Brain microvascular endothelial cell (primary cell): Measurements from ENCODE around the gene ADAM21.
"Not testable (repeated sequence)": the region's sequence is repeated elsewhere in the genome, so short reads cannot be mapped to it uniquely, and the experiment has no call there.

ENCODE experiments used
- DNase-seq: peaks from one replicate; pipeline ENCODE4 v3.0.0-alpha.2; 2020
- H3K27ac ChIP-seq: fragments of 250-450 bp; sonication (Bioruptor Pico); 2 replicates; pipeline ENCODE4 v1.5.1; 2020; ENCODE audit warnings: mild to moderate bottlenecking, moderate library complexity
- H3K27me3 ChIP-seq: fragments of 250-450 bp; sonication (Bioruptor Pico); replicated peaks from 2 replicates; pipeline ENCODE4 v1.5.1; 2020; ENCODE audit warnings: mild to moderate bottlenecking
- H3K36me3 ChIP-seq: fragments of 250-450 bp; sonication (Bioruptor Pico); replicated peaks from 2 replicates; pipeline ENCODE4 v1.5.1; 2020; ENCODE audit warnings: mild to moderate bottlenecking
- H3K4me3 ChIP-seq: 2 replicates; pipeline ENCODE4 v1.5.1; 2011; ENCODE audit warnings: low read depth, mild to moderate bottlenecking, control low read depth, low read length, moderate library complexity
- CTCF ChIP-seq: IDR thresholded peaks from 2 replicates; pipeline ENCODE4 v1.5.1; 2011; ENCODE audit warnings: low read depth, mild to moderate bottlenecking, moderate library complexity, low read length, control low read depth, inconsistent platforms; ENCODE audit errors: missing control alignments
- in situ Hi-C: cut with HindIII; loops from 2 replicates; pipeline ENCODE4 v1.10.0; 2017; ENCODE audit warnings: low sequenced_read_pairs, low pct_ligation_motif_present

Gene ADAM21

DNA sequence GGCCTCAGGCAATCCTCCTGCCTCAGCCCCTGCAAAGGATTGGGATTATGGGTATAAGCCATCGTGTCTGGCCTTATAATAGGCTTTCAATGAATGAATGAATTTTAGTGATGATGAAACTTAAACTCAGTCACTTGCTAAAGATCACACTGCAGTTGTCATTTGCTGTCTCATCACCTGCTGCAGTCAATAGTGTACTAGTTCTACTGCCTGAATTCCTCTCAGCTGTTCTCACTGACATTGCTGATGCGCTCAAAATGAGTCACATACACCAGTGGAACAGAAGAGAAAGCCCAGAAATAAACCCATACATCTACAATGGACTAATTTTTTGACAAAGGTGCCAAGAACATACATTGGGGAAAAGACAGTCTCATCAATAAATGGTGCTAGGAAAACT is 29.4 kb upstream of the ADAM21 start:
- in situ Hi-C loops, result no loop called here
- TF ChIP-seq CTCF, result no peak
- Histone ChIP-seq H3K4me3 (no peak overlapping the region), H3K27ac (no peak overlapping the region), H3K36me3 (no peaks in the 10 kb centered on the region), H3K27me3 (no peaks in the 10 kb centered on the region)
- no peak for DNase-seq

GRCh38 chr14:70425354-70425753 is 26.6 kb upstream of the ADAM21 start:
- no peak overlapping the region for H3K4me3 ChIP-seq
- no peak for TF ChIP-seq CTCF
- no peaks in the 10 kb centered on the region for H3K27me3 ChIP-seq
- H3K36me3 ChIP-seq, result no peaks in the 10 kb centered on the region
- H3K27ac ChIP-seq, result no peak overlapping the region
- DNase-seq, result no peak
- in situ Hi-C loops, result no loop called here

GRCh38 chr14:70426555-70426954 is 25.4 kb upstream of the ADAM21 start:
- H3K27ac ChIP-seq, H3K4me3 ChIP-seq, in situ Hi-C loops, H3K27me3 ChIP-seq, H3K36me3 ChIP-seq, DNase-seq: not testable (repeated sequence)

DNA sequence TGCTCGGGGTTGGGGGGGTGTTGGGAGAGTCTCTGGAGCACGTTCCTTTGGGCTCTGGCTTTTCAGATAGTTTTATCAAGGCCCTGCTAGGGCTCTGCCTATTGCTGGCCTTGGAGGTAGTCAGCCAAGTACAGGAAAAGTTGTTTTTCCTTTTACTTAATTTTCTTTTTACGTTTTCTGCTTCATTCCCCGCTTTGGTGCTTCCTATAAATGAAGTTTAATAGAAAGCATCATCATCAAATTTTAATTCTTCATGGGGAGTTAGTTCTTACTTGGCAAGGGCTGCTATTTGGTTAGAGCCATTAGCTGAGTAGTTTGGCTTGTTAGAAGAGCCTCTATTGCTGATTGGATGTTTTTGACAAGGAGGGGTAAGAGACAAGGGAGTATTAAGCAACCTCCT is 15.1 kb upstream of the ADAM21 start:
- DNase-seq, result no peak
- H3K36me3 ChIP-seq, result no peaks in the 10 kb centered on the region
- in situ Hi-C loops, result no loop called here
- no peak overlapping the region for H3K4me3 ChIP-seq
- no peak overlapping the region for H3K27ac ChIP-seq
- no peaks in the 10 kb centered on the region for H3K27me3 ChIP-seq
- TF ChIP-seq CTCF, result no peak

GRCh38 chr14:70441641-70442040 is 10.3 kb upstream of the ADAM21 start:
- H3K4me3 ChIP-seq, result no peak overlapping the region
- H3K27me3 ChIP-seq, result no peaks in the 10 kb centered on the region
- no peak for DNase-seq
- no peak for TF ChIP-seq CTCF
- no peaks in the 10 kb centered on the region for H3K36me3 ChIP-seq
- in situ Hi-C loops, result no loop called here
- H3K27ac ChIP-seq, result no peak overlapping the region

DNA sequence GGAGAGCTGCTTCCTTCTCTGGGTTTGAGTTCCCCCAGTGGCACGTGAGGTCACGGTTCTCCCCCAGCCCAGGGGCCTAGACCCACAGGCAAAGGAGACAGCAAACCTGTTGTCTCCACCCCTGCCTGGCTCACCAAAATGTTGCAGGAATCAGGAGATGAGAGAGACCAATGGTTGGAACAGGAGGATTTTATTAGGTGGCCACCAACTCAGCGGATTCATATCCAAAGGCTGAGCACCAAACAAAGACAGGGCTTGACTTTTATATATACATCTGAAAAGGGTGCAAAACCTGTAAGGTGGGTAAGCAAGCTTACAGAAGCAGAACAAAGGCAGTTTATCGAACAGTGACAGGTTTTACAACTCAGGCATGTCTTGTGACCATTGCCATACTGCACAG is 9.2 kb upstream of the ADAM21 start:
- TF ChIP-seq CTCF, result no peak
- no peak overlapping the region for H3K4me3 ChIP-seq
- H3K27me3 ChIP-seq, result no peaks in the 10 kb centered on the region
- no peaks in the 10 kb centered on the region for H3K36me3 ChIP-seq
- no peak overlapping the region for H3K27ac ChIP-seq
- no peak for DNase-seq
- in situ Hi-C loops, result no loop called here
